SK-N-SH (cell line): ENCODE data around the gene DNAJB6. TPM values are rescaled to one million over a fixed set of nuclear protein-coding genes. Genes with fewer than 3 reads are reported as not detected.

Experiments used
- CTCF ChIA-PET: fragments of 300-600, 350-600 bp; formaldehyde crosslinking; extraction: SDS; loops from one replicate; lab custom pipeline; 2021; lab: Yijun Ruan, JAX
- POLR2A ChIA-PET: fragments of 350-600 bp; sonication (Branson Sonifier 250); formaldehyde crosslinking; extraction: SDS; loops from one replicate; lab custom pipeline; 2020; ENCODE audit warnings: antibody characterized with exemption, inconsistent platforms; lab: Yijun Ruan, JAX
- DNase-seq: peaks from one replicate; pipeline ENCODE4 v3.0.0; 2012
- H2AFZ ChIP-seq: fragments of 200-600 bp; sonication (generic); 2 replicates; pipeline ENCODE4 v1.8.1; 2016; ENCODE audit warnings: antibody characterized with exemption, mild to moderate bottlenecking, low read depth
- H3F3A ChIP-seq: fragments of 200-600 bp; sonication (generic); replicated peaks from 2 replicates; pipeline ENCODE3; 2016; ENCODE audit warnings: antibody characterized with exemption, mild to moderate bottlenecking; ENCODE audit not compliant: insufficient read depth
- H3K27ac ChIP-seq, 2 experiments: fragments of 200-500 bp in 1 of 2; fragments of 200-600 bp in 1 of 2; sonication (Bioruptor generic) in 1 of 2; sonication (generic), shearing (Covaris generic) in 1 of 2; 2 replicates each; pipeline versions ENCODE4 v1.5.1 to v1.6.1; 2014 to 2016; ENCODE audit warnings: low read depth in 2 of 2, inconsistent platforms in 1 of 2, low read length in 1 of 2, mild to moderate bottlenecking in 1 of 2, mixed read lengths in 1 of 2
- H3K27me3 ChIP-seq: fragments of 200-600 bp; sonication (generic), shearing (Covaris generic); 2 replicates; pipeline ENCODE4 v1.6.1; 2016; ENCODE audit warnings: mixed run types; ENCODE audit not compliant: insufficient read depth
- H3K36me3 ChIP-seq, 2 experiments: fragments of 200-500 bp in 1 of 2; fragments of 200-600 bp in 1 of 2; sonication (Bioruptor generic) in 1 of 2; sonication (generic) in 1 of 2; replicated peaks in 1 of 2; 2 replicates each; pipeline versions ENCODE3 to v1.5.1; 2014 to 2016; ENCODE audit warnings: low read length in 1 of 2, mild to moderate bottlenecking in 1 of 2; ENCODE audit not compliant: insufficient read depth in 2 of 2, control insufficient read depth in 1 of 2
- H3K4me1 ChIP-seq, 2 experiments: fragments of 200-500 bp in 1 of 2; fragments of 200-600 bp in 1 of 2; sonication (Bioruptor generic) in 1 of 2; sonication (generic), shearing (Covaris generic) in 1 of 2; 2 replicates each; pipeline versions ENCODE4 v1.5.1 to v1.6.1; 2014 to 2016; ENCODE audit warnings: low read depth in 1 of 2, low read length in 1 of 2, mixed run types in 1 of 2; ENCODE audit not compliant: insufficient read depth in 2 of 2, control insufficient read depth in 1 of 2
- H3K4me2 ChIP-seq: fragments of 200-600 bp; sonication (generic), shearing (Covaris generic); 2 replicates; pipeline ENCODE4 v1.6.1; 2017; ENCODE audit warnings: mixed run types
- H3K4me3 ChIP-seq, 2 experiments: fragments of 200-500 bp in 1 of 2; fragments of 200-600 bp in 1 of 2; sonication (Bioruptor generic) in 1 of 2; sonication (generic), shearing (Covaris generic) in 1 of 2; 2 replicates each; pipeline versions ENCODE4 v1.5.1 to v1.8.1; 2014 to 2016; ENCODE audit warnings: low read depth in 2 of 2, inconsistent platforms in 1 of 2, low read length in 1 of 2, mild to moderate bottlenecking in 1 of 2, mixed read lengths in 1 of 2, moderate library complexity in 1 of 2
- H3K79me2 ChIP-seq: fragments of 200-600 bp; sonication (generic); 2 replicates; pipeline ENCODE4 v1.8.1; 2017; ENCODE audit warnings: mild to moderate bottlenecking; ENCODE audit not compliant: insufficient read depth
- H3K9ac ChIP-seq: fragments of 200-600 bp; sonication (generic); 2 replicates; pipeline ENCODE4 v1.6.1; 2017; ENCODE audit warnings: mixed run types
- H3K9me2 ChIP-seq: fragments of 200-600 bp; sonication (generic); 2 replicates; pipeline ENCODE4 v1.6.1; 2017; ENCODE audit warnings: mixed run types
- H3K9me3 ChIP-seq: fragments of 200-600 bp; sonication (generic); 2 replicates; pipeline ENCODE4 v1.6.1; 2017; ENCODE audit warnings: mixed run types, mild to moderate bottlenecking, moderate library complexity
- H4K20me1 ChIP-seq: fragments of 200-600 bp; sonication (generic); 2 replicates; pipeline ENCODE4 v1.6.1; 2017; ENCODE audit warnings: mild to moderate bottlenecking, mixed run types; ENCODE audit not compliant: insufficient read depth
- CHD2 ChIP-seq: fragments of 150-350 bp; IDR thresholded peaks from 2 replicates; pipeline ENCODE4 v1.6.1; 2018; ENCODE audit warnings: low read length; ENCODE audit not compliant: partially characterized antibody
- EZH2phosphoT487 ChIP-seq: fragments of 200-600 bp; sonication (generic); IDR thresholded peaks from 2 replicates; pipeline ENCODE4 v1.6.1; 2017; ENCODE audit warnings: low read depth, mixed run types, mild to moderate bottlenecking, antibody characterized with exemption, moderate library complexity, borderline replicate concordance
- FOXM1 ChIP-seq: IDR thresholded peaks from 2 replicates; pipeline ENCODE4 v1.4.0; 2012; ENCODE audit warnings: low read depth, mild to moderate bottlenecking
- GABPA ChIP-seq: IDR thresholded peaks from 2 replicates; pipeline ENCODE4 v1.4.0; 2012; ENCODE audit warnings: low read depth, mild to moderate bottlenecking
- GATA2 ChIP-seq: sonication (generic); formaldehyde crosslinking; IDR thresholded peaks from 2 replicates; pipeline ENCODE4 v1.5.0; 2020; ENCODE audit warnings: mild to moderate bottlenecking, missing genetic modification reagents
- JUND ChIP-seq: IDR thresholded peaks from 2 replicates; pipeline ENCODE4 v1.4.0; 2012
- MXI1 ChIP-seq: IDR thresholded peaks from 2 replicates; pipeline ENCODE4 v1.6.1; 2012; ENCODE audit warnings: mild to moderate bottlenecking, low read depth, low read length, improper control_type of control experiment
- NFIC ChIP-seq: IDR thresholded peaks from 2 replicates; pipeline ENCODE4 v1.4.0; 2012; ENCODE audit warnings: borderline replicate concordance
- POLR2AphosphoS5 ChIP-seq: IDR thresholded peaks from 2 replicates; pipeline ENCODE4 v1.6.1; 2012; ENCODE audit warnings: low read depth, low read length
- RFX5 ChIP-seq: IDR thresholded peaks from 2 replicates; pipeline ENCODE4 v1.6.1; 2012; ENCODE audit warnings: mild to moderate bottlenecking, improper control_type of control experiment, low read length
- RXRA ChIP-seq: IDR thresholded peaks from 2 replicates; pipeline ENCODE4 v1.4.0; 2012; ENCODE audit warnings: low read depth, mild to moderate bottlenecking, borderline replicate concordance
- SIN3A ChIP-seq: IDR thresholded peaks from 2 replicates; pipeline ENCODE4 v1.6.1; 2012; ENCODE audit warnings: low read depth, mild to moderate bottlenecking, low read length, moderate library complexity, borderline replicate concordance
- SMC3 ChIP-seq: IDR thresholded peaks from 2 replicates; pipeline ENCODE4 v1.6.1; 2012; ENCODE audit warnings: low read depth, low read length, improper control_type of control experiment
- TEAD4 ChIP-seq: IDR thresholded peaks from 2 replicates; pipeline ENCODE4 v1.4.0; 2012; ENCODE audit warnings: mild to moderate bottlenecking, borderline replicate concordance; ENCODE audit not compliant: insufficient read depth
- WGBS: methylation state at CpG from one replicate; pipeline ENCODE4 v1.1.6; 2017; ENCODE audit warnings: low lambda C conversion rate; 5-methylcytosine and 5-hydroxymethylcytosine counted together
- polyA plus RNA-seq, 3 experiments: library from polyadenylated mRNA; depleted of rRNA; stranded (reverse); fragments of >200 nt; gene quantifications; 2 replicates each; pipeline ENCODE4 v1.2.3, GENCODE V29; 2012
- TF ChIP-seq, protein P1 (sequence below): fragments of 150-350 bp; IDR thresholded peaks from 2 replicates; pipeline ENCODE4 v1.6.1; 2016; ENCODE audit warnings: mild to moderate bottlenecking, low read depth, low read length
- TF ChIP-seq, protein P2 (sequence below): IDR thresholded peaks from 2 replicates; pipeline ENCODE4 v1.4.0; 2012; ENCODE audit warnings: low read depth
- TF ChIP-seq, protein P3 (sequence below): IDR thresholded peaks from 2 replicates; pipeline ENCODE4 v1.4.0; 2012; ENCODE audit warnings: low read depth, borderline replicate concordance

The DNAJB6 gene
- polyA plus RNA-seq, 1 of the 3 experiments (the other 2 are of a cell fraction): 176 TPM

DNA sequence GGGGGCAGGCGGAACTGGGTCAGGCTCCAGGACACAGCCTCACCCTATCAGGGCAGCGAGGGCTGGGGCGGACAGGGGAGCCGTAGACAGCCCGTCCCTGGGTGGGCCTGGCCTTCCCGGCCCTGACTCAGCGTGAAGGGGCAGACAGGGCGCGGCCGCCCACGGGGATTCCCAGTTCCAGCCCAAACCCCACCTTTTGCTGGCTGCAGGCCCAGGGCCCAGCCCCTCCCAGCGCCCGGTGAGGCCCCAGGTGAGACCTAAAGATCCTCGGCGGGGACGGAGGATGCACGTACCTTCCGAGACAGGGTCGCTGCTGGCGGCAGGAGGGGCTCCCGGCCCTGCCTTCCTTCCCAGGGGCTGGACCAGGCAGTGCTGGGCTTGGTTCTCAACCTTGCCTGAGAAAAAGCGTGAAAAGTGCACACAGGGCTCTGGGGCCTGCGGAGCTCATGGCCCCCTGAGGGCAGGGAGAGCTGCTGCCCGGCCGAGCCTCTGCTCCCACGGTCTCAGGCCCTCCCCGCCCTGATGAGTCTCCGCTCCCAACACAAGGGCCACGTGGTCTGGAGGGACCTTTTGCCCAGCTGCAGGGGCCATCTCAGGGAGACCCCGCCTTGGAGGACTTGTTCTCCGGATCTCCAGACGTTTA lies 43.9 kb upstream of the DNAJB6 start (continued):
- TF ChIP-seq TEAD4: no peak

DNA sequence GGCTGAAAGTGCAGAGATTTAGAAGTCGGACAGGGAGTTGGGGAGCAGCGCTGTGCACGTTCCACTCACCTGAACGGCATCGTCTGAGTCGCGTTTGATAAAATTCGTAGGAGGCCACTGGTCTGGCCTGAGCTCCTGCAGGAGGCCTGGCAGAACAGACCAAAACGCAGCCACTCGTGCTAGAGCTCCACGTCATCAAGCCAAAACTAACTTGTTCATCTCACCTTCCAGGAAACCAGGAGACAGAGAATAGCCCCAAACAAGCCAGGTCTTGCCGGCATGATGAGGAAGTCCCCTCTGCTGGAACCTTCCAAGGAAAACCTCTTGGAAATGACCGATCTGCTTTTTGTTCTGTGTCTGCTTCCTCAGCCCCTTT lies 43.4 kb upstream of the DNAJB6 start:
- no peaks in the 10 kb centered on the region for H3K27me3 ChIP-seq
- no peaks in the 10 kb centered on the region for H3F3A ChIP-seq
- H3K27ac ChIP-seq: no peak overlapping the region
- H3K4me3 ChIP-seq: no peak overlapping the region
- no peaks in the 10 kb centered on the region for H3K36me3 ChIP-seq
- H4K20me1 ChIP-seq: no peaks in the 10 kb centered on the region
- POLR2A ChIA-PET: no interaction called here
- WGBS: 90% methylated on average over 13 of the region's 13 CpGs
- no peak overlapping the region for H2AFZ ChIP-seq
- no peak for TF ChIP-seq NFIC
- TF ChIP-seq RFX5: no peak
- no peak for TF ChIP-seq EZH2phosphoT487
- no peak for TF ChIP-seq JUND
- TF ChIP-seq CHD2: no peak
- TF ChIP-seq GABPA: no peak
- TF ChIP-seq GATA2: no peak
- TF ChIP-seq FOXM1: no peak
- TF ChIP-seq RXRA: no peak
- H3K9ac ChIP-seq: no peak overlapping the region
- H3K4me2 ChIP-seq: no peak overlapping the region
- DNase-seq: no peak
- H3K9me3 ChIP-seq: no peaks in the 10 kb centered on the region
- H3K79me2 ChIP-seq: no peaks in the 10 kb centered on the region
- H3K4me1 ChIP-seq: no peaks in the 10 kb centered on the region
- CTCF ChIA-PET: interaction anchor here (1.8 kb wide), 1 partner anchor 20 kb away, joined by 5 read pairs; no protein-coding TSS in a partner anchor
- H3K9me2 ChIP-seq: no peaks in the 10 kb centered on the region

DNA sequence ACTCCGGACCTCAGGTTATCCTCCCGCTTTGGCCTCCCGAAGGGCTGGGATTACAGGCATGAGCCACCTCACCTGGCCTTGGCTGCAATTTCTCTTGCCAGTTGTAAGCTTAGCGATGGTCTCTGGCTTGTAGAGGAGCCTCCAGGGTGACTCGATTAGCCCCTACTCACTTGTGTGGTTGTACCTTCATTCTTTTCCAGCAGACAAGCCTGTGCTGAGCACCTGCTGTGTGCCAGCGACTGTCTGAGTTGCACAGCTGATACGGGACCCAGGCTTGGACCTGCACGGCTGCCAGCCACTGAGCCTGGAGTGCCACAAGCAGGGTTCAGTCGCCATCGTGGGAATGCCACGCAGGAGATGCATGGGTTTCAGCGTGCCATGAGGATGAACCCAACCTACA lies 42.0 kb upstream of the DNAJB6 start:
- Histone ChIP-seq H3K9me2 (no peaks in the 10 kb centered on the region), H3F3A (no peaks in the 10 kb centered on the region), H3K4me2 (no peak overlapping the region), H3K36me3 (no peaks in the 10 kb centered on the region), H3K4me1 (no peaks in the 10 kb centered on the region), H3K79me2 (no peaks in the 10 kb centered on the region), H3K9me3 (no peaks in the 10 kb centered on the region), H3K9ac (no peak overlapping the region), H3K27me3 (no peaks in the 10 kb centered on the region), H2AFZ (no peak overlapping the region), H4K20me1 (no peaks in the 10 kb centered on the region), H3K27ac (no peak overlapping the region), H3K4me3 (no peak overlapping the region)
- CTCF ChIA-PET: interaction anchor here (1.8 kb wide), 1 partner anchor 21 kb away, joined by 5 read pairs; no protein-coding TSS in a partner anchor
- POLR2A ChIA-PET: no interaction called here
- TF ChIP-seq, protein P1, sequence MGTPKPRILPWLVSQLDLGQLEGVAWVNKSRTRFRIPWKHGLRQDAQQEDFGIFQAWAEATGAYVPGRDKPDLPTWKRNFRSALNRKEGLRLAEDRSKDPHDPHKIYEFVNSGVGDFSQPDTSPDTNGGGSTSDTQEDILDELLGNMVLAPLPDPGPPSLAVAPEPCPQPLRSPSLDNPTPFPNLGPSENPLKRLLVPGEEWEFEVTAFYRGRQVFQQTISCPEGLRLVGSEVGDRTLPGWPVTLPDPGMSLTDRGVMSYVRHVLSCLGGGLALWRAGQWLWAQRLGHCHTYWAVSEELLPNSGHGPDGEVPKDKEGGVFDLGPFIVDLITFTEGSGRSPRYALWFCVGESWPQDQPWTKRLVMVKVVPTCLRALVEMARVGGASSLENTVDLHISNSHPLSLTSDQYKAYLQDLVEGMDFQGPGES: no peak
- TF ChIP-seq, protein P2, sequence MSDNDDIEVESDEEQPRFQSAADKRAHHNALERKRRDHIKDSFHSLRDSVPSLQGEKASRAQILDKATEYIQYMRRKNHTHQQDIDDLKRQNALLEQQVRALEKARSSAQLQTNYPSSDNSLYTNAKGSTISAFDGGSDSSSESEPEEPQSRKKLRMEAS: no peak
- TF ChIP-seq SIN3A: no peak
- TF ChIP-seq POLR2AphosphoS5: no peak
- TF ChIP-seq SMC3: no peak
- TF ChIP-seq, protein P3, sequence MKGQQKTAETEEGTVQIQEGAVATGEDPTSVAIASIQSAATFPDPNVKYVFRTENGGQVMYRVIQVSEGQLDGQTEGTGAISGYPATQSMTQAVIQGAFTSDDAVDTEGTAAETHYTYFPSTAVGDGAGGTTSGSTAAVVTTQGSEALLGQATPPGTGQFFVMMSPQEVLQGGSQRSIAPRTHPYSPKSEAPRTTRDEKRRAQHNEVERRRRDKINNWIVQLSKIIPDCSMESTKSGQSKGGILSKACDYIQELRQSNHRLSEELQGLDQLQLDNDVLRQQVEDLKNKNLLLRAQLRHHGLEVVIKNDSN: no peak
- TF ChIP-seq RXRA: no peak
- no peak for TF ChIP-seq NFIC
- TF ChIP-seq MXI1: no peak
- no peak for TF ChIP-seq CHD2
- WGBS: 77% methylated on average over 12 of the region's 12 CpGs
- DNase-seq: no peak
